ENCODE data around the gene C19orf38.
A peak's percentile ranks its signal among the peaks of the same experiment; 100 is the strongest.
"Not testable (repeated sequence)": the region's sequence is repeated elsewhere in the genome, so short reads cannot be mapped to it uniquely, and the experiment has no call there.

C19orf38 gene

GRCh38 chr19:10823690-10824089 lies 24.5 kb upstream of the C19orf38 start:
- DNase-seq, result no peak

DNA sequence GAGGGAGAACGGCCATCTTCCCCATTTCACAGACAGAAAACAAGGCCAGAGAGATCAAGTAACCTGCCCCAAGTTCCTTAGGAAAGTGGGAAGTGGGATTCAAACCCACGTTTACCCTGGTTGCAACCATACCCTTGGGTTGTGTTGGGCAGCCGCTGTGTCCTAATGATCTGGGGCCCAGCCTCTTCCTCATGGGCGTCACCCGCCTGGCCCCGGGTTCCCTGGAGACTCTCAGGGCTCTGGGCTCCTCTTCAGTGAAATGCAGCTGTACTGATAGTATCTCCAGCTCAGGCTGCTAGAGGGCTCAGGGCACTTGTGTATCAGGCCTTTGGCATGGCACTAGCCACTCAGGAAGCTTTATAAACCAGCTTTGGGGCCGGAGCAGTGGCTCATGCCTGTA lies 22.0 kb upstream of the C19orf38 start:
- no peak for DNase-seq

- DNase-seq, result no peak
Observed at GRCh38 chr19:10826846-10827245, 21.4 kb upstream of the C19orf38 start.

- DNase-seq, result no peak
Observed at GRCh38 chr19:10828981-10829821, 19.0 kb upstream of the C19orf38 start.

DNA sequence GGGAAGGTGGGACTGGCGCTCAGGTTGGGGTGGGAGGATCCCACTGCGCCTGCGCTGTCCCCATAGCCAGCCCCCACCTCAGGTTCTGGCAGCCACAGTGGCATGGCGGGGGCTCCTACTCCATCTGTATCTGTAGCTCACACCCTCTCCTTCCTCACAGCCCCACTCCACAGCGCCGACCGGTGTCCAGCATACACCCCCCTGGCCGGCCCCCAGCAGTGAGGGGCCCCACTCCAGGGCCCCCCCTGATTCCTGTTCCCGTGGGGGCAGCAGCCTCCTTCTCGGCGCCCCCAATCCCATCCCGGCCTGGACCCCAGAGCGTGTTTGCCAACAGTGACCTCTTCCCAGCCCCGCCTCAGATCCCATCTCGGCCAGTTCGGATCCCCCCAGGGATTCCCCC lies 18.2 kb upstream of the C19orf38 start:
- no peak for DNase-seq

GRCh38 chr19:10830370-10830769 lies 17.8 kb upstream of the C19orf38 start:
- DNase-seq, result no peak

- DNase-seq, result no peak
Observed at GRCh38 chr19:10830931-10831779, 17.1 kb upstream of the C19orf38 start.

DNA sequence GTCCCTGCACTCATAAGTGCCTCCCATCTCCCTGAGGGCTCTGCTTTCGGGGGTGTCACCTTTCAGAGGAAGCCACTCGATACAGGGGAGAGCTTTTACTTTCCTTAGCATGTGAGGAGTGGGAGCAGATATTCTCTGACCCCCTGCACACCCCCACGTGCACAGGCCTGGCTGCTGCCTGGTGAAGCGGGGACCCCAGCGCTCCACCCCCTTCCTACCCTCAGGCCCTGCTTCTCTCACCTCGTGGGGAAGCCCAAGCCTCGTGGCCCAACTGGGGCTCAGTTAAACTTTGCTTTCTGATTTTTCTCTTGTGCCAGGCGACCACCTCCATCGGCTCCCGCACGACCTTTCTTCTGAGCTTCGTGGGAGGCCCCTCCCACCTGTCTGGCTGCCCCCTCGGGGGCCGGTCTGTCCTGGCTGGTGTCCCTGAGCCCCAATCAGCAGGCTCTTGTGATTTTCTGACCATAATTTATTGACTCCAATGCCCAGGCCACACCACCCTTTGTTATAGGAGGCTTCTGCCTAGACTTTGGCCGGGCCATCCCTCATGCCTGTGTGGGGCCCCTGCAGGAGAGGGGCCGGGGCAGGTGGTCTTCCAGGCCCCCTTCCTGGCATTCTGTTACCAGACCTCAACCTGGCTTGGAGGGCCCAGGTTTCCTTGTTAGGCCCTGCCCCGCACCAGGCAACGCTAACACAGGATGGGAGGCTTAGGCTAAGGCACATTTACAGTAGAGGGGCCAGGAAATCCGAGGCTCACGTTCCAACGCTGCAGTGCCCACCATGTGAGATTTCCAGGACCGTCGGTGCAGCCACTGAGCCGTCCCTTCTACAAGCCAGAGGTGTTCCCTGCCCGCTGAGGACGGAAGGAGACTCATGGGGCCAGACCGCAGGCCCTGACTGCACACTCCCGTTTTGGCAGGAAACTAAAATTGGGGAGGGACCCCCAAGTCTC lies 16.0 kb upstream of the C19orf38 start:
- no peak for DNase-seq

DNA sequence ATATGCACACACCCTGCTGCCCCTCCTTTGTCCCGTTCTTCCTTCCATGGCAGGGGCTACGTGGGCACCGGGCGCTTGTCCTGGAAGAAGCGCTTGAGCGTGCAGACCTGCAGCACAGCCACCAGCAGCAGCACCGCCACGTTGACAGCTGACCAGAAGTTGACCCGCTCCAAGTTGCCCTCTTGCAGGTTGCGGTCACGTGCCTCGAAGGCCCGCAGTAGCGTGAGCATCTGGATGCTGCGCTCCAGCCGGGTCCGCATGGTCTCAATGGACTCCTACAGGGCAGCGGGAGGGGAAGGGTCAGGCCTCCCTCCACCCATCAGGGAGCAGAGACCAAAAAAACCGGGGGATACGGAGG lies 15.3 kb upstream of the C19orf38 start:
- DNase-seq, result no peak

DNA sequence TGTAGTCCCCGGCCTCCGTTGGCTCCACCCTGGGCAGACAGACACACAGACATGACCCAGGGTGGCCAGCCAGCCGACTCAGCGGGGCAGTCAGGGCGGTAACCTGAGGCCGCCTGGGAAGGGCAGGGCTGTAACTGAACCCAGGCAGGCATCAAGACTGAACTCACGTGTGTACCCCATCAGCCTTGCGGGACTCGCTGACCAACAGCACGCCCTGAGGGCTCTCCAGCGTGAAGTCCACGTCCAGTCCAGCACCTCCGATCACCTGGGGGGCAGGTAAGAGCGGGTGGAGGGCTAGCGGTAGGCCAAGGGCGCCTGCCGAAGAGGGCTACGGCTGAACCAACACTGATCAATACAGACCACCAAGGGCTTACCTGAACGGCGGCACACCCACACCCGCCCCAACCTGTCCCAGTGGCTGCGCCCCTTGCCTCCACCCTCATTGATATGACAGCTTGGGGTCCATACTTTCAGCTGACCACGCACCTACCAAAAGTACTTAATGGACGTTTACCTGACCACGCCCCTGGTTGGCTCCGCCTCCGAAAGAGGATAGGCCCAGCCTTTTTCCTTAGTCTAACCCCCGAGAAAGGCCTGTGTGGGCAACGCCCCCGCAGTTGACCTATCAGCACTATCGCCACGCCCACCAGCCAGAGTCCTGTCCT lies 13.0 kb upstream of the C19orf38 start:
- no peak for DNase-seq

GRCh38 chr19:10835754-10836478 lies 12.3 kb upstream of the C19orf38 start, which contains the start of gene TMED1:
Gene TMED1 (minus strand): TSS chr19:10836212. CDS start chr19:10836191, 21 bp downstream.
- peak; percentile 99 for DNase-seq

DNA sequence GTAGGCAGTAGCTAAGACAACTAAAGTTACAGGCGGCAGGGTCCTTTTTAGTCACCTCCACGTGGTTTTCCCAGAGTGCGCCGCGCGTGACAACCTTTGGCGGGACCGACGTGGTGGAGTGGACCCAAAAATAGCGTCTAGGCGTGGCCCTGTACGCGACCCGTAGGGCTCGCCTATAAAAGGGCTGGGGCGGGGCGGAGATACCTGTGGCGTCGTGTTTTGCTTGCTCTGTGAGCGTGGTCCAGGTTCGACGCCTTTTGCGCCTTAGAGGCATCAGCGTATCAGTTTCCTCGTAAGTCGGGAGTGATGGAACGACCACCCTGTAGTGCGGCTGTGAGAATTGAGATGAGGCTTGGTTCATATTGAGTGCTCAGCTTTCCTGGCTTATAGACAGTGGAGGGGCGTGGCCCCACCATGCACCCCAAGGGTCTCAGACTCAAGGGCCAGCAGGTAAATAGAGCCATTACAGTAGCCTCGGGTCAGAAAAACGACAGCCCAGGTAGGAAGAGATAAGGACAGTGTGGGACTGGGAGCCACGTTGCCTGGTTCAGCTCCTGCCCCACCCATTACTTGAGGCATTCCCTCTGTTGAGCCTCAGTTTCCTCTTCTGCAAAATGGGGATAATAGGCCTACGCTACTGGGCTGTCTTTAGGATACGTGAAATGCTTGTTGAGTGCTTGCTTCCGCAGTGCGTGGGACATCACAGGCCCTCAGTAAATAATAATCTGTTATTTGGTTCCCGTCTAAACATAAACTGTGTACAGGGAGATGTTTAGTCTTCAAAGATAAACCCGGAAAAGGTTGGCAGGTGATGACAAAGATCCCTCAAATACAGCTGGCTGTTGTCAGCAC lies 11.5 kb upstream of the C19orf38 start:
- DNase-seq, result no peak

DNA sequence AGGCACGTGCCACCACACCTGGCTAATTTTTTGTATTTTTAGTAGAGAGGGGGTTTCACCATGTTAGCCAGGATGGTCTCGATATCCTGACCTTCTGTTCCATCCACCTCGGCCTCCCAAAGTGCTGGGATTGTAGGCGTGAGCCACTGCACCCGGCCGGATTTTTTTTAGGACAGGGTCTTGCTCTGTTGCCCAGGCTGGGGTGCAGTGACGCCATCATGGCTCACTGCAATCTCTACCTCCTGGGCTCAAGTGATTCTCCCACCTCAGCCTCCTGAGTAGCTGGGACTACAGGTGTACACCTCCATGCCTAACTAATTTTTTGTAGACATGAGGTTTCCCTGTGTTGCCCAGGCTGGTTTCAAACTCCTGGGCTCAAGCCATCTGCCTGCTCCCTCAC lies 10.6 kb upstream of the C19orf38 start:
- DNase-seq, result not testable (repeated sequence)

- no peak for DNase-seq
Observed at GRCh38 chr19:10838377-10838776, 9.8 kb upstream of the C19orf38 start.

DNA sequence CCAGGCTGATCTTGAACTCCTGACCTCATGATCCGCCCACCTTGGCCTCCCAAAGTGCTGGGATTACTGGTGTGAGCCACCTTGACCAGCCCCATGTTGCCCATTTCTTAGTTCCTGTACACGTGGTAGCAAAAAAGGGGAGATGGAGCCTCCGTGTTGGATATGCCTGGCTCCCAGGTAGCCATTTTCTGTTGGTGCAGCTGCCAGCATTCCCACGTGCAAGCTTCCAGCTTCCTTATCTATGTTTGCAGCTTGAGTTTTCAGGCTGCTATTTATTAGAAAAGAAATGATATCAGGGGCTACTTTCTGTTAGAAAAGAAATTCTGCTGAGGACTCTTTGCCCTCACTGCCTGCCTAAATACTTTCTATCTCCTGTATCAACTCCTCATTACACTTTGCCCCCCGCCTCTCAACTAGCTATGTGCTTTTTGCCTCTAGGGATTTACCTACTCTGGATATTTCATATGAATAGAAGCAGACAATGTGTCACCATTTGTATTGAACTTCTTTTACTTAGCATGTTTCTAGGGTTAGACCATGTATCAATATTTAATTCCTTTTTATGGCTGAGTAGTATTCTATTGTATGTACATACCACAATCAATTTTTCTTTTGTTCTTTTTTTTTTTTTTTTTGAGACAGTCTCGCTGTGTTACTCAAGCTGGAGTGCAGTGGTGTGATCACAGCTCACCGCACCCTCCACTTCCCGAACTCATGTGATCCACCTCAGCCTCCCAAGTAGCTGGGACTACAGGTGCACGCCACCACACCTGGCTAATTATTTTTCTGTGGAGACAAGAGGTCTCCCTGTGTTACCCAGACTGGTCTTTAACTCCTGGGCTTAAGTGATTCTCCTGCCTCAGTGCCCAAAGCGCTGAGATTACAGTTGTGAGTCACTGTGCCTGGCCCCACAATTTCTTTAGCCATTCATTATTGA lies 8.8 kb upstream of the C19orf38 start:
- no peak for DNase-seq

DNA sequence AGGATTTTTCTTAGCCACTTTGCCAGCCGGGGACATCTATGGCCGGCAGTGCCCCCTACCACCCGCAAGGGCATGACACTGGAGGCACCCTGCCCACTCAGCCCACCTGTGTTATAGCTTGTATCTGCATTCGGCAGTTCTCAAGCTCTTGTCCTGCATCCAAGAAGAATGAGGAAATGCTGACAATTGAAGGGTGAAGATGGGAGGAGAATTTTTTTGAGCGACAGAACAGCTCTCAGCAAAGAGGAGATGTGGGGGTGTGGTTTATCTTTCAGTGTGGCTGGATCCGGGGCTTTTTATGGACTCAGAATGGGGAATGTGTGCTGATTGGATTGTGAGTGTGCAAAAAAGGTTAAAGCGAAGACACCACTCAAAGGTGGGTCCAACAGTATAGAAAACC lies 5.4 kb upstream of the C19orf38 start:
- no peak for DNase-seq

- DNase-seq, result no peak
Observed at GRCh38 chr19:10846500-10847202, 1.6 kb upstream of the C19orf38 start.

DNA sequence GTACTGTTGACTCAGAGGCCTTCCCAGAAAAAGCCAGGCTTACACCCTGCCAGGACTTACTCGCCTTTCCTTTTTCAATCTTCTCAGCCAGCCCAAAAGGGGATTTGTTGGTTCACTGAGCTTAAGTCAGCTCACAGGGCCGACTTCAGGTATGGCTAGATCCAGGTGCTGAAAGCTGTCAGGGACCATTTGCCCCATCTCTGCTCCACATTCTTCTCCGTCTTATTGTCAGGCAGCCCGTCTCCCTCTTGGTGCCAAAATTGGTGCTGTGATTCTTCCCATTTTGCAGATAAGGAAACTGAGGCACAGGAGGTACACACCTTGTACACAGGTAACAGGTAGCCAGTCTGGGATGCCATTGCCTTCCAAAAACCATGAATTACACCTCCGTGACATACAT lies 2.4 kb downstream of the C19orf38 start:
- no peak for DNase-seq

Measured in femur (tissue), 1 donor.